Stimulated activated CD4-positive, alpha-beta T cell treated with anti-CD3 and anti-CD28 coated beads, Interleukin-1b, Interleukin-23, amount 100 ng/mL, for 48 hours (primary cell): ENCODE measurements around the gene ZER1.
A peak's percentile ranks its signal among the peaks of the same experiment; 100 is the strongest.

ENCODE experiments used
- DNase-seq: peaks from one replicate; pipeline ENCODE4 v3.0.0-alpha.2; 2020

Gene ZER1

GRCh38 chr9:128732576-128732975 lies 39.2 kb downstream of the ZER1 start:
- no peak for DNase-seq

GRCh38 chr9:128731691-128732090 lies 40.0 kb downstream of the ZER1 start:
- DNase-seq = no peak

GRCh38 chr9:128731093-128731492 lies 40.6 kb downstream of the ZER1 start:
- DNase-seq = no peak

- DNase-seq = no peak
These were observed 41.8 kb downstream of the ZER1 start for GRCh38 chr9:128729766-128730517.

- DNase-seq = no peak
These were observed 42.4 kb downstream of the ZER1 start for GRCh38 chr9:128729302-128729701.

DNA sequence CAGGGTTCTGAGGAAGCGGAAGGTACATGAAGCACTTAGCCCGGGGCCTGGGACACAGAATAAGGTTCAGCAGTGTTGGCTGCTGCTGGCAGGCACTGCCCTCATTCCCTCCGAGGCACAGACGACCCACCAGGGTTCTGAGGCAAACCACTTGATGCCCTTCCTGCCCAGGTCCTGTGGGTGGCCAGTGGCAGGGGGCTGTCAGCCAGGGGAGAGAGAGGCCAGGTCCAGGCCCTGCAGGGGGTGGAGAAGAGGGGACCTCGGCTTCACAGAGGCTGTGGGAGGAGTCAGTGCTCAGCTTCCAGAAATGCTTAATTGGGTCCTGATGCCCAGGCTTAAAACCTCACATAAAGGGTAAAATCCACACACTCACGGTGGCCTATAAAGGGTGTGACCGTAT lies 43.4 kb downstream of the ZER1 start:
- no peak for DNase-seq

DNA sequence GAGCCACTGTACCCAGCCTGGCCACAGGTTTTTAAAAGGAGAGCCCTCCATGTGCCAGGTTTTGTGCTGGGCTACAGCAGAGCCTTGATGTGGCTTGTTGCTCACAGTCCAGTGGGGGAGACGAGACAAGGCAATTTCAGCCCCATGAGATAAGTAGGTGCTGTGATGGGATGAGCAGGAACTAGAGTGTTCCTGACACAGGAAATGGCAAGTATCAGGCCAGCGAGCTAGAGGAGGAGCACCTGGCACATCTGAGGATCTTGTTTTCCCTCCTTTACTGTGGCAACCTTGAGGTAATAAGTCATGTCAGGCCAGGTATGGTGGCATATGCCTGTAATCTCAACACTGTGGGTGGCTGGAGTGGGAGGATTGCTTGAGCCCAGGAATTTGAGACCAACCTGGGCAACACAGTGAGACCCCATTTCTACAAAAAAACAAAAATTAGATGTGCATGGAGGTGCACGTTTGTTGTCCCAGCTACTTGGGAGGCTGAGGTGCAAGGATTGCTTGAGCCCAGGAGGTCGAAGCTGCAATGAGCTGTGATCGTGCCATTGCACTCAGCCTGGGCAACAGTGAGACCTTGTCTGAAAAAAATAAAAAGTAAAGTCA lies 44.0 kb downstream of the ZER1 start:
- no peak for DNase-seq

- peak; percentile 55 for DNase-seq
These were observed 46.9 kb downstream of the ZER1 start for GRCh38 chr9:128724744-128725211.

GRCh38 chr9:128723866-128724743 lies 47.6 kb downstream of the ZER1 start, which contains the start of gene ZDHHC12:
Gene ZDHHC12, minus strand, starts transcription at chr9:128724127. Its CDS starts 34 bp downstream, at chr9:128724093.
- DNase-seq = peak; percentile 100

- no peak for DNase-seq
These were observed 48.3 kb downstream of the ZER1 start for GRCh38 chr9:128723352-128723865.

GRCh38 chr9:128722380-128723351 lies 49.1 kb downstream of the ZER1 start:
- DNase-seq = no peak

DNA sequence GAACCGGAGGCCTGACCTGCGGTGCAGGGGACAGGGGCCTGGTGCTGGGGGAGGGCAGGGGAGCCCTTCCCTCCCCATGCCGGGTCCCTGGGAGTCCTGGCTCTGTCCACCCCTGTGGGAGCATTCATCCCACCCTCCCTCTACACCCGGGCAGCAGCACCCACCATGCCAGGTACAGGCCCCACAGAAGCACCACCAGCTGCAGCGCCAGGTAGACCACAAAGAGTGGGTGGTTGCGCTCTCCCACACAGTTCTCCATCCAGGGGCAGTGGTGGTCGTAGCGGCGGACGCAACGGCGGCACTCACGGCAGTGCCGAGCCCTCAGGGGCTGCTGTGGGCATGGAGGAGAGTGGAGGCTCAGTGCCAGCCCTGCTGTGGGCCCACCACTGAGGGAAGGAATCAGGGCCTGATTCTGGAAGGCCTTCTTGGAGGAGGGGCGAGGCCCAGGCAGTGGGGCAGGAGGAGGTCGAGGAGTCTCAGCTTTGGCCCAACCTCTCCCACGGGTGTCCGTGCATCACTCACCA lies 50.2 kb downstream of the ZER1 start:
- DNase-seq = no peak

GRCh38 chr9:128720841-128721486 lies 50.8 kb downstream of the ZER1 start:
- no peak for DNase-seq

GRCh38 chr9:128719919-128720605 lies 51.7 kb downstream of the ZER1 start:
- no peak for DNase-seq

DNA sequence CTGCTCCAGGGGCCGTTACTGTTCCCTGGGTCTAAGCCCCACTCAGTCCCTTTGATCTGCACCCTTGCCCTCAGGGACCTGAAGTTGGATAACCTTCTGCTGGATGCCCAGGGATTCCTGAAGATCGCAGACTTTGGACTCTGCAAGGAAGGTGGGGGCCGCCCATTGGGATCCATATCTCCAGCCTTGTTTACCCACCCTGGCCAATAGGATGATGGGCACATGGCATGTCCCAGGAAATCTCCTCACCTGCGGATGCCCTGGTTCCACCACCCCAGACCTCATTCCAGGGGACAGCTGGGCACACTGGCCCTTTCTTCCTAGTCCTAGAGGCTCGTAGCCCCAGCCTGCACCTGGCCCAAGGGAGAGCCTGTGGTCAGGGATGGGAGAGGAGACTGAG lies 53.3 kb downstream of the ZER1 start:
- no peak for DNase-seq

DNA sequence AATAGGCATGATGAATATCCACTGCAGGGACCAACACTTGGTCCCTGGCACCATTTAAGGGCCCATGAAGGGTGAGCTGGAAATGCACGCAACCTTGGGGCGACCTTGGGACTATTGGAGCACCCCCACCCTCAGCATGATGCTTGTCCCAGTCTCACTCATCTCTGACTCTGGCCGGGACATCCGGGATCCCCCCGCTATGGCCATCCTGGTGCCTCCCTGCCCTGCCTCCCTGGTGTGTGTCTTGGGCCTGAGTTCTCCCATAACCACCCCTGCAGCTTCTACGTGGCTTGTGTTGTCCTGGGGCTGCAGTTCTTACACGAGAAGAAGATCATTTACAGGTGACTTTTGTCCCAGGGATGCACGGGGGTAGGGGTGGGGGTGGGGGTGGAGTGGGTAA lies 53.7 kb downstream of the ZER1 start:
- no peak for DNase-seq

GRCh38 chr9:128716581-128717254 lies 55.0 kb downstream of the ZER1 start:
- DNase-seq = no peak

DNA sequence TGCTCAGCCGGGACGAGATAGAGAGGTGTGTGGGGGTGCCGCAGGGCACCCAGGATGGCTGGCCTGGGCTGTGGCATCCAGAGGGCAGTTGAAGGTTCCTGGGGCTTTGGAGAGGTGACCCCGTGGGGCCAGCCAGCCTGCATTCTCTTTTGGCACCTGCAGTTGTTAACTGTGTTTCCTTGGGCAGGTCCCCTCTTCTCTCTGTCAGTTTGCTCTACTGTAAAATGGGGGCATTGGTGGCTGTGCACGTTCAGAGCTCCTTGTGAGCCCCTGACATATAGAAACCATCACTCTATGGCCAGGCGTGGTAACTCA lies 56.3 kb downstream of the ZER1 start:
- no peak for DNase-seq

GRCh38 chr9:128714586-128715435 lies 56.9 kb downstream of the ZER1 start:
- DNase-seq = no peak
